Coronary artery (tissue), 2 donors: ENCODE results near the gene ZNF454.

Source experiments
- DNase-seq: peaks from one replicate; pipeline ENCODE4 v3.0.0-alpha.2; 2017; ENCODE audit warnings: low spot score
- H3K27ac ChIP-seq, 2 donors: fragments of 200-600 bp; sonication (generic); one replicate each; pipeline ENCODE4 v1.5.1; 2016 to 2019
- H3K4me3 ChIP-seq: fragments of 200-600 bp; sonication (generic); 2 replicates; pipeline ENCODE4 v1.5.1; 2016; ENCODE audit warnings: mild to moderate bottlenecking, moderate library complexity
- TF ChIP-seq, protein P1 (sequence below): fragments of 200-600 bp; sonication (generic); IDR thresholded peaks from one replicate; pipeline ENCODE4 v1.5.1; 2019; ENCODE audit warnings: antibody characterized with exemption

The ZNF454 gene

DNA sequence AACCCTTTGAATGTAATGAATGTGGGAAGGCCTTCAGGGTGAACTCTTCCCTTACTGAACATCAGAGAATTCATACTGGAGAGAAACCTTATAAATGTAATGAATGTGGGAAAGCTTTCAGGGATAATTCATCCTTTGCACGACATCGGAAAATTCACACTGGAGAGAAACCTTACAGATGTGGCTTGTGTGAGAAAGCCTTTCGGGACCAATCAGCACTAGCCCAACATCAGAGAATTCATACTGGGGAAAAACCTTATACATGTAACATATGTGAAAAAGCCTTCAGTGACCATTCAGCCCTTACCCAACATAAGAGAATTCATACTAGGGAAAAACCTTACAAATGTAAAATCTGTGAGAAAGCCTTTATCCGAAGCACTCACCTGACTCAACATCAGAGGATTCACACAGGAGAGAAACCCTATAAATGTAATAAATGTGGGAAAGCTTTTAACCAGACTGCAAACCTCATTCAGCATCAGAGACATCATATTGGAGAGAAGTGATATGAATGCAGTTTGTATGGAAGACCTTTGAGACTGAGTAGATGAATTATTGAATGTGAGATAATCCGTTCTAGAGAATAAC is 24.6 kb downstream of the ZNF454 start:
- DNase-seq: no peak
- peak overlapping the region; percentile 24 for H3K4me3 ChIP-seq
- no peak overlapping the region for H3K27ac ChIP-seq
- TF ChIP-seq, protein P1, sequence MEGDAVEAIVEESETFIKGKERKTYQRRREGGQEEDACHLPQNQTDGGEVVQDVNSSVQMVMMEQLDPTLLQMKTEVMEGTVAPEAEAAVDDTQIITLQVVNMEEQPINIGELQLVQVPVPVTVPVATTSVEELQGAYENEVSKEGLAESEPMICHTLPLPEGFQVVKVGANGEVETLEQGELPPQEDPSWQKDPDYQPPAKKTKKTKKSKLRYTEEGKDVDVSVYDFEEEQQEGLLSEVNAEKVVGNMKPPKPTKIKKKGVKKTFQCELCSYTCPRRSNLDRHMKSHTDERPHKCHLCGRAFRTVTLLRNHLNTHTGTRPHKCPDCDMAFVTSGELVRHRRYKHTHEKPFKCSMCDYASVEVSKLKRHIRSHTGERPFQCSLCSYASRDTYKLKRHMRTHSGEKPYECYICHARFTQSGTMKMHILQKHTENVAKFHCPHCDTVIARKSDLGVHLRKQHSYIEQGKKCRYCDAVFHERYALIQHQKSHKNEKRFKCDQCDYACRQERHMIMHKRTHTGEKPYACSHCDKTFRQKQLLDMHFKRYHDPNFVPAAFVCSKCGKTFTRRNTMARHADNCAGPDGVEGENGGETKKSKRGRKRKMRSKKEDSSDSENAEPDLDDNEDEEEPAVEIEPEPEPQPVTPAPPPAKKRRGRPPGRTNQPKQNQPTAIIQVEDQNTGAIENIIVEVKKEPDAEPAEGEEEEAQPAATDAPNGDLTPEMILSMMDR: no peak

DNA sequence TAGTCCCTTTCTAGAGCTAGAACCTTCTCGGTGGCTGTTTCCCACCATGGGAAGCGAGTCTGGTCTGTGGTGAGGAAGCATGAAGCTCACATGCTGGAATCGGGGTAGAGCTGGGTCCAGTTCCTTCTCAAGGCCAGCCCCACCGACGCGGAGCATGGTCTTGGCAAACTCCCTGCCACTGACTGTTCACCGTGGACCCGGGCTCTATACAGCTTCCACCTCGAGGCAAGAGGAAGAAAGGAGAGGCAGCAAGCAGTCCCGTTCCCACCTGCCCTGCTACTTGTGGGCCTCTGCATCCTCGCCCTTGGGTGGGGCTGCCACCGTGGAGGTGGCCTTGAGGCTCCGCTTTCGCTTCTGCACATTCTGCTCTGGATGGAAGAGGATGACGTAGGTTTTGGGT is 40.4 kb downstream of the ZNF454 start:
- H3K4me3 ChIP-seq: no peak overlapping the region
- TF ChIP-seq, protein P1: no peak
- DNase-seq: no peak

DNA sequence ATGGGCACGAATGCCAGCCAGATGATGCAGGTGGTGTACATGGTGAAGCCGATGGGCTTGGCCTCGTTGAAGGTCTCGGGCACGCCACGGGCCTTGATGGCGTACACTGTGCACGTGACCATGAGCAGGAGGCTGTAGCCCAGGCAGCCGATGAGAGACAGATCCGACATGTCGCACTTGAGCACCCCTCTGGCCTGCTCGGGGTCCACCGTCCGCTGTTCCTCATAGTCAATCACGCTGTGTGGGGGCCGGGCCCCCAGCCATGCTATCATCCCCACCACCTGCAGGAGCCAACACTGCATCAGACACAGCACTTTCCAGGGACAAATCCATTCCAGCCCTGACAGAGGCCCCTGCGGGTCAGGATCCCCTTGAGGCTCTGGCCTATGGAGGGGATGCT is 41.9 kb downstream of the ZNF454 start:
- Histone ChIP-seq H3K27ac (no peak overlapping the region), H3K4me3 (no peak overlapping the region)
- DNase-seq: no peak
- TF ChIP-seq, protein P1: no peak

More for the DNA sequence above, 40.4 kb downstream of the ZNF454 start:
- H3K27ac ChIP-seq: no peak overlapping the region

DNA sequence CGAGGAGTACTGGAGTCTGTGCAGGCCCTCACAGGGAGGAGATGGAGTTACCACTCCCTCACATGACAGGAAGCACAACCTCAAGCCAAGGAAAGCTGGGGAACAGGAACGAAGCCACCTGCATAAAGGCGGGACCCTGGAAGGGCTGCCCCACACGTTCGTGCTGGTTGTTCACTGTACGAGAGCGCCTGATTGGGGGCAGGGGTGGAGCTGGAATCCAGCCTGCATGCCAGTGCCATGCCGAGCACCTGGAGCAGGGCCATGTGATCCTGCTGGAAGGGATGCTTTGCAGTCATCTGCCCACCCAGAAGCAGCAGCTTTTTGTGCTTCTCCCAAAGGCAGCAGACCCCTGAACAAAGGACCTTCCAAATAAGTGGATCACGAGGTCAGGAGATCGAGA is 42.7 kb downstream of the ZNF454 start:
- H3K4me3 ChIP-seq: no peak overlapping the region

DNA sequence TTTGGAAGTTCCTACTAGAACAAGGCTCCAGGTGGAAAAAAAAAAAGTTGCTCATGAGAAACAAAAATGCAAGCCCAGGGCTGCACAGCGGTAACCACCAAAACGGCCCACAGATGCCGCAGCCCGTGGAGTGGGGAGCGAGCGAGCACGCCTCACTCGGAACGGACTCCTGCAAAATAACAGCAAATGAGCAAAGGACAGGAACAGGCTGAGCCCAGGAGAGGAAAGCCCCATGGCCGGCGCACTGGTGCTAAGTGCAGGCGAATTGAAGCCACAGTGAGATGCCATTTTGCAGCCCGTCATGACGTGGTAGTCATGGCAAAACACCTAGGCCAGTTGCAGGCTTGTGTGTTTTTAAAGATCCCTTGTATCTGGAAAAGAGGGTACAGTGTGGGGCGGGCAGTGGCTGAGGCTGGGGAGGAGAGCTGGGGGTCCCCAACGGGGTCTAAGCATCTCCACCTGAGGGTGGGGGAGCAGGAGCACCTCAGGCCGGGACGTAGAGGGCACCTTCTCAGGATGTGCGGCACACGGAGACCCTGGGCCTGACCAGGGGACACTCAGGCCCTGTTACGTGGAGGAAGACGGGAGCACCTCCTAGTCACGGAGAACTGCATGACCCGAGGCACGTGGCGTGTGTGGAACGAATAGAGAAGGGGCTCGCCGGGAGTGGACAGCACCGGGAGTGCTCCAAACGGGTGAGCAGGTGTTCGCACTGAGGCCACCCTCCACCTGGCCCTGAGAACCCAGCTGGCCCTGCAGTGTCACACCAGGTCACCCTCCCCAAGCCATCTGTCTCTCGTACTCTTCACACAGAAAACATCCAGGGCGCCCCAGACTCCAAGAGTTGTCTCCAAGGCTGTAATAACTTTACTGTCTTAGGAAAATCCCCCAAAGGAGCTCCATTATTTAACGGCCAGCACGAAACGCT is 43.4 kb downstream of the ZNF454 start:
- Histone ChIP-seq H3K4me3 (no peak overlapping the region), H3K27ac (no peak overlapping the region)
- no peak for DNase-seq
- TF ChIP-seq, protein P1: no peak

More for the DNA sequence above, 42.7 kb downstream of the ZNF454 start:
- no peak for DNase-seq
- no peak overlapping the region for H3K27ac ChIP-seq
- TF ChIP-seq, protein P1: no peak

DNA sequence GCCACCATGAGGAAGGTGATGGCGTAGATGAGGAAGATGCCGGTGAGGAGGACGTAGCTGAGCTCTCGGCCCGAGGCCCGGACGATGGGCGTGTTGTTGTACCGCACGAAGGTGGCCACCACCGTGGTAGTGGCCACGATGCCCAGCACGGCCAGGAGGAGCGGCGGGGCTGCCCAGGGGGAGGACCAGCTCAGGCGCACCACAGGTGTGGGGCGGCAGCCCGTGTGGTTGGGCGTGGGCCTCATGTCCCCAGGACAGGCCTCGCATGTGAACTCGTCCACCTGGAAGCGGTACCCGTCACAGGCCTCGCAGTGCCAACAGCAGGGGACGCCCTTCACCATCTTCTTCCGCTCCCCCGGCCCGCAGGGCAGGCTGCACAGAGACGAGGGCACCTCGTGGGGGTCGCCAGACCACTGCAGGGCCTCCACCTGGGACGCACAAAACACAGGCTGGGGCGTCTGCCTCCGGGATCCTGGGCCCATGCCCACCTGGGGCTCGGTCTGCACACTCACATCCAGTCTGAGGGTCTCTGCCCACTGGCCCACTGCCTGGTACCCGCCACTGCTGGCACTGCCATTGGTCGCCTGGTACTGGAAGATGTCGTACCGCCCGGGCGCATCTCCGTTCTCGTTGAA is 45.4 kb downstream of the ZNF454 start:
- no peak for DNase-seq
- no peak overlapping the region for H3K4me3 ChIP-seq
- H3K27ac ChIP-seq: no peak overlapping the region
- TF ChIP-seq, protein P1: no peak
